Naive thymus-derived CD4-positive, alpha-beta T cell (primary cell): ENCODE measurements around the gene FCAMR. TPM values are rescaled to one million over a fixed set of nuclear protein-coding genes. Genes with fewer than 3 reads are reported as not detected.

ENCODE experiments used
- ATAC-seq: fragments of 150-1000 bp; cut with Tn5 transposase; 2 replicates; pipeline ENCODE4 v1.10.0; 2021; ENCODE audit warnings: mild to moderate bottlenecking, moderate library complexity
- CTCF ChIA-PET: fragments of 350-600 bp; sonication (Branson Sonifier 250); formaldehyde crosslinking; loops from one replicate; lab custom pipeline; 2021; ENCODE audit warnings: antibody characterized with exemption; lab: Charles Lee
- POLR2A ChIA-PET: fragments of 350-600 bp; sonication (Branson Sonifier 250); formaldehyde crosslinking; loops from one replicate; lab custom pipeline; 2021; ENCODE audit warnings: antibody characterized with exemption, inconsistent platforms; lab: Charles Lee
- DNase-seq, 9 donors: peaks; one replicate each; pipeline versions ENCODE4 v3.0.0 to v3.0.0-alpha.2; 2020 to 2022; ENCODE audit warnings: mixed read lengths in 1 of 9
- H3K27ac ChIP-seq: one replicate; pipeline ENCODE4 v1.7.0; 2013; ENCODE audit warnings: mild to moderate bottlenecking, low read depth, low read length, moderate library complexity
- H3K27me3 ChIP-seq, 2 donors: one replicate each; pipeline ENCODE4 v1.7.0; 2013; ENCODE audit warnings: low read length in 2 of 2, mild to moderate bottlenecking in 2 of 2, moderate library complexity in 2 of 2; ENCODE audit not compliant: control insufficient read depth in 2 of 2, insufficient read depth in 2 of 2
- H3K36me3 ChIP-seq, 3 experiments: 1 replicate in 2 of 3; 2 replicates in 1 of 3; pipeline ENCODE4 v1.7.0; 2013; ENCODE audit warnings: low read length in 3 of 3, mild to moderate bottlenecking in 3 of 3, moderate library complexity in 1 of 3; ENCODE audit not compliant: insufficient read depth in 3 of 3, control insufficient read depth in 2 of 3
- H3K4me1 ChIP-seq, 2 donors: one replicate each; pipeline ENCODE4 v1.7.0; 2013; ENCODE audit warnings: low read length in 2 of 2, mild to moderate bottlenecking in 2 of 2, moderate library complexity in 1 of 2; ENCODE audit not compliant: control insufficient read depth in 2 of 2, insufficient read depth in 2 of 2
- H3K4me3 ChIP-seq: 2 replicates; pipeline ENCODE4 v1.7.0; 2013; ENCODE audit warnings: mild to moderate bottlenecking, low read length
- H3K9me3 ChIP-seq, 3 experiments: 1 replicate in 2 of 3; 2 replicates in 1 of 3; pipeline ENCODE4 v1.7.0; 2013; ENCODE audit warnings: low read length in 3 of 3; ENCODE audit not compliant: control insufficient read depth in 2 of 3
- H3K27ac Mint-ChIP-seq, 9 donors: one replicate each; pipeline ENCODE4 v1.8.0; 2020 to 2022; ENCODE audit warnings: mixed read lengths in 9 of 9, mild to moderate bottlenecking in 8 of 9, moderate library complexity in 5 of 9, inconsistent platforms in 2 of 9
- H3K27me3 Mint-ChIP-seq, 5 donors: one replicate each; pipeline ENCODE4 v1.8.0; 2021 to 2022; ENCODE audit warnings: mixed read lengths in 5 of 5, mild to moderate bottlenecking in 1 of 5
- H3K36me3 Mint-ChIP-seq, 5 donors: one replicate each; pipeline ENCODE4 v1.8.0; 2020 to 2022; ENCODE audit warnings: mixed read lengths in 5 of 5, mild to moderate bottlenecking in 3 of 5, inconsistent platforms in 1 of 5
- H3K4me1 Mint-ChIP-seq, 7 donors: one replicate each; pipeline ENCODE4 v1.8.0; 2020 to 2022; ENCODE audit warnings: mixed read lengths in 7 of 7, mild to moderate bottlenecking in 3 of 7, inconsistent platforms in 1 of 7
- H3K4me3 Mint-ChIP-seq, 10 donors: one replicate each; pipeline ENCODE4 v1.8.0; 2020 to 2022; ENCODE audit warnings: mild to moderate bottlenecking in 10 of 10, mixed read lengths in 10 of 10, moderate library complexity in 6 of 10, inconsistent platforms in 2 of 10
- H3K9me3 Mint-ChIP-seq, 11 donors: one replicate each; pipeline ENCODE4 v1.8.0; 2020 to 2022; ENCODE audit warnings: mixed read lengths in 11 of 11, mild to moderate bottlenecking in 4 of 11, inconsistent platforms in 1 of 11, moderate library complexity in 1 of 11
- intact Hi-C, 2 donors: fragments of 100-400 bp; cut with micrococcal nuclease; formaldehyde crosslinking; loops; one replicate each; pipeline ENCODE4 v1.15.1; 2023
- polyA plus RNA-seq, 2 donors: library from polyadenylated mRNA; unstranded; fragments of 300-500 nt; fragmentation: Illumina TruSeq; gene quantifications; one replicate each; pipeline ENCODE4 v1.2.3, GENCODE V29; 2021
- total RNA-seq, 6 experiments: library from RNA in 5 of 6; stranded (reverse) in 5 of 6; gene quantifications; 1 replicate in 5 of 6; 2 replicates in 1 of 6; pipeline ENCODE4 v1.2.3 and lab custom pipeline; 2021 to 2026

FCAMR gene
- total and polyA plus RNA-seq, 7 experiments from 2014 or later = not detected

DNA sequence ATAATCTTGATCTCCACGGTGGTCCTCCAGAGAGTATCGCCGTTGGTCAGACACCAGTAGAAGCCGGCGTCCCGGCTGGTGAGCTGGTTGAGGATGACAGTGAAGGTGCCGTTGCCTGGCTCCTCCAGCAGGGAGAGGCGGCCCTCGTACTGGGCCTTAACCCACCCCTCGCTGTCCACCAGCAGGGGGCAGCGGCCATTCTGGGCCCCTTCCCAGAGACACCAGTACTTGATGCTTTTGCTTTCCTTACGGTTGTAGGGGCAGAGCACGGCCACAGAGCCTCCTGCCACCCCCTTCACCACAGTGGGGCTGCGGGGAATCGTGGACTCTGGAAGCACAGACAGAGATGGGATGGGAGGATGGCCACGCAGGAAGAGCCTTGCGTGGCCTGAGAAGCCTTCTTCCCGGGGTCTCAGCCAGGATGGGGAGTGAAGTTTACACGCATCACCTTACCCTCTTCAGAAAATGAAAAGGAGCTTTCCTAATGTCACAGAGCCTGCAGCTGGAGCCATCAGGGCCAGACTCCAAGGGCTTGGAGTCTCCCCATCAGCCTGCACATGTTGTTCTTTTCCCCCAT, 34.7 kb downstream of the FCAMR start:
- H3K4me3 Mint-ChIP-seq = no peak overlapping the region
- ATAC-seq (peak; percentile 68), DNase-seq (peak in 4 of 9 donors; percentile 28 to 56 (median 48))
- Histone ChIP-seq H3K9me3 (no peaks in the 10 kb centered on the region), H3K27ac (no peak overlapping the region), H3K27me3 (no peaks in the 10 kb centered on the region), H3K36me3 (no peaks in the 10 kb centered on the region), H3K4me1 (peaks cover 6 to 12% of the 10 kb centered on the region in 2 donors), H3K4me3 (no peak overlapping the region)
- H3K4me1 Mint-ChIP-seq = peaks cover 2 to 31% (median 29%) of the 10 kb centered on the region in 7 donors
- CTCF ChIA-PET = interaction anchor here (0.6 to 19.1 kb wide), 15 partner anchors 10 to 210 kb away, joined by 3 to 343 read pairs (median 5); partner anchors contain the start of gene FCMR
- POLR2A ChIA-PET = interaction anchor here (0.7 to 13.2 kb wide), 7 partner anchors 10 to 196 kb away, joined by 3 to 323 read pairs (median 3); partner anchors contain the start of gene FCMR
- no peaks in the 10 kb centered on the region for H3K36me3 Mint-ChIP-seq
- peak overlapping the region in 1 of 9 donors; percentile 12 for H3K27ac Mint-ChIP-seq
- peaks cover 0 to 8% (median 0%) of the 10 kb centered on the region in 5 donors for H3K27me3 Mint-ChIP-seq
- no peaks in the 10 kb centered on the region for H3K9me3 Mint-ChIP-seq
- intact Hi-C loops = loop anchor here (1.0 kb wide), 1 partner anchor 47 kb away; no protein-coding TSS in a partner anchor

DNA sequence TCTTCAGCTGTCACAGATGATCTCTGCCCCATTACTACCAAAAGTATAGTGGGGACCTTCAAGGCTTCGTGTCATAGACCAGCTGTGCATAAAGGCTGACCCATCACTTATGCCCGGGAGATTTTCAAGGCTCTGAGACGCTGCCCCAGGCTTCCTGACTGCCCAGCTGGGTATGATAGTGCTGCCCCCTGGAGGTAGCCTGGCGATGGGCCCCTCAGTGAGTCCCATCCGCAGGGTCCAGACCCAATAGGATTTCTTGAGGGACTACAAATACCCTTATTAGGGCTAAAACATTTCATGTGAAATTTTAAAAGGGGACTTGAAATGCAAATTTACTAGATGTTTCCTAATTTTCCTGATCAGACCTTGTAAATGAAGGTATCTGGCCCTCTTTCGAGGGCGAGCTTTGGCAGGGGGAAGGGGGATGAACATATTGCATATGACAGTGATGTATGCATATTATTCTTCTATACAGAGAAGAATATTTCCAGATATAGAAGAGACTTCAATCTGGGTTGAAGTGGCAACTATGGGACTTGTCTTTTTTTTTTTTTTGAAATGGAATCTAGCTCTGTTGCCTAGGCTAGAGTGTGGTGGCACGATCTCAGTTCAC, 36.8 kb downstream of the FCAMR start:
- Mint-ChIP-seq H3K36me3 (no peaks in the 10 kb centered on the region), H3K27me3 (peaks cover 0 to 2% (median 0%) of the 10 kb centered on the region in 5 donors), H3K4me1 (peaks cover 15 to 49% (median 43%) of the 10 kb centered on the region in 7 donors), H3K4me3 (peak overlapping the region in 4 of 10 donors; percentile 10 to 45 (median 23)), H3K9me3 (no peaks in the 10 kb centered on the region), H3K27ac (peak overlapping the region in 7 of 9 donors; percentile 23 to 89 (median 80))
- ChIA-PET POLR2A (interaction anchor here (0.6 to 13.2 kb wide), 7 partner anchors 16 to 130 kb away, joined by 3 to 323 read pairs (median 4); partner anchors contain the start of gene FCMR), CTCF (interaction anchor here (0.6 to 19.1 kb wide), 27 partner anchors 8 to 222 kb away, joined by 3 to 343 read pairs (median 5); partner anchors contain the start of genes FCMR and IL20)
- H3K4me1 ChIP-seq = peaks cover 17 to 21% of the 10 kb centered on the region in 2 donors
- no peak overlapping the region for H3K4me3 ChIP-seq
- no peaks in the 10 kb centered on the region for H3K27me3 ChIP-seq
- peak; percentile 56 to 82 (median 64) for DNase-seq
- H3K36me3 ChIP-seq = no peaks in the 10 kb centered on the region
- intact Hi-C loops = loop anchor here (1.0 to 2.0 kb wide), 8 partner anchors 10 to 207 kb away; partner anchors contain the start of gene IL20 (in 2 of the 2)
- peak; percentile 80 for ATAC-seq
- H3K9me3 ChIP-seq = no peaks in the 10 kb centered on the region
- H3K27ac ChIP-seq = no peak overlapping the region

GRCh38 chr1:206932177-206932576, 38.1 kb downstream of the FCAMR start:
- Mint-ChIP-seq H3K9me3 (no peaks in the 10 kb centered on the region), H3K27me3 (peaks cover 0 to 2% (median 0%) of the 10 kb centered on the region in 5 donors), H3K4me1 (peaks cover 25 to 61% (median 53%) of the 10 kb centered on the region in 7 donors), H3K27ac (peak overlapping the region in 8 of 9 donors; percentile 56 to 92 (median 86)), H3K36me3 (no peaks in the 10 kb centered on the region), H3K4me3 (no peak overlapping the region)
- ChIA-PET POLR2A (interaction anchor here (0.9 to 13.2 kb wide), 7 partner anchors 15 to 167 kb away, joined by 3 to 323 read pairs (median 3); partner anchors contain the start of gene FCMR), CTCF (interaction anchor here (0.6 to 19.1 kb wide), 17 partner anchors 10 to 206 kb away, joined by 3 to 343 read pairs (median 5); partner anchors contain the start of gene FCMR)
- DNase-seq (no peak), ATAC-seq (no peak)
- intact Hi-C loops = loop anchor here in 1 of 2 donors (2.0 kb wide), 1 partner anchor 75 kb away; no protein-coding TSS in a partner anchor
- Histone ChIP-seq H3K4me1 (peaks cover 17 to 29% of the 10 kb centered on the region in 2 donors), H3K27me3 (no peaks in the 10 kb centered on the region), H3K36me3 (no peaks in the 10 kb centered on the region), H3K4me3 (no peak overlapping the region), H3K27ac (no peak overlapping the region), H3K9me3 (no peaks in the 10 kb centered on the region)

DNA sequence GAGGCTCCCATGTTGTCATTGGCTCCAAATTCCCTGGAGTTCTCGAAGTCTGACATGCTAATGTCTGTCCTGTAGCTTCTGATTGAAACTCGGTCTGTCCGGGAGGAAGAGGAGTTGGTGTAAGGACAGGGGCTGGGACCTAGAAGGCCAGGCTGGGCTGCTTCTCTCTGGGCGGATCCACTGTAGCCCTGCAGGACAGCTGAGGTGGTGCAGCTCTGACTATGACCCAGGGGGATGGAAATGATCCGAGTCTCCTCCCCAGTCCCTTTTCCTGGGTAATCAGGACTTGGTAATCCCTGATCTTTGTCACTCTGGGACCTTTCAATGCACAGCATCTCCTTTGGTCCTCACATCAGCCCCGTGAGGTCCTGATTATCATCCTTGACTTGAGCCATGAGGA, 38.6 kb downstream of the FCAMR start:
- Mint-ChIP-seq H3K4me1 (peaks cover 25 to 64% (median 53%) of the 10 kb centered on the region in 7 donors), H3K27me3 (peaks cover 0 to 2% (median 0%) of the 10 kb centered on the region in 5 donors), H3K27ac (peak overlapping the region in 7 of 9 donors; percentile 62 to 94 (median 89)), H3K36me3 (no peaks in the 10 kb centered on the region), H3K4me3 (peak overlapping the region in 1 of 10 donors; percentile 57), H3K9me3 (no peaks in the 10 kb centered on the region)
- Histone ChIP-seq H3K4me3 (no peak overlapping the region), H3K4me1 (peaks cover 17 to 32% of the 10 kb centered on the region in 2 donors), H3K9me3 (no peaks in the 10 kb centered on the region), H3K27me3 (no peaks in the 10 kb centered on the region), H3K27ac (no peak overlapping the region), H3K36me3 (no peaks in the 10 kb centered on the region)
- CTCF ChIA-PET = interaction anchor here (0.6 to 19.1 kb wide), 15 partner anchors 11 to 206 kb away, joined by 3 to 343 read pairs (median 5); partner anchors contain the start of gene FCMR
- DNase-seq = no peak
- POLR2A ChIA-PET = interaction anchor here (0.9 to 13.2 kb wide), 7 partner anchors 14 to 166 kb away, joined by 3 to 323 read pairs (median 3); partner anchors contain the start of genes FCMR and IL20
- ATAC-seq = no peak
- intact Hi-C loops = loop anchor here in 1 of 2 donors (2.0 kb wide), 1 partner anchor 75 kb away; no protein-coding TSS in a partner anchor

DNA sequence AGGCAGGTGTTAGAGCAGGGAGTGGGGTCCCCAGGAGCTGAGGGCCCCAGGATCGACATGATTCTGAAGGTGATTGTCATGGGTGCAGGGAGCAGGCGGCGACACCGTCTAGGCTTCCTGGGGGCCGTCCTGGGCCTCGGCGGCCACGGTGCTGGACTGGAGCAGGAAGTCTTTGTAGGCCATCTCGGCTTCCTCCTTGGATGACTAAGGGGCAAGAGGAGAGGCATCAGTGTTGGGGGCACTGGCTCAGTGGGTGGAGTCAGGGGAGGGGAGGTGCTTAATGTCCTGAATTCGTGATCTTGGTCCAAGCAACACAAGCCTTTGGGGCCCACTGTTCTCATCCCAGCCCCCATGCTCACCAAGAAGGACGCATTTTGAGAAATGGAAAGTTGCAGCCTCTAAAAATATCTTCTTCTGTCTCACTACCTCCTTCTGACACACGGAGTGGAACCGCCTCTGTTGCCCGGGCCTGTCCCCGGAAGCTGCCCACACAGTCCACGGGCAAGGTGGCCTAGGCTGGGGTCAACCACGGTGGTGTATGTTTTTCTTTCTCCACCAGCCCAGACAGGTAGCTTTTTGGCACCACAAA, 40.0 kb downstream of the FCAMR start:
- ChIA-PET POLR2A (interaction anchor here (0.8 to 13.2 kb wide), 5 partner anchors 13 to 246 kb away, joined by 3 to 323 read pairs (median 3); partner anchors contain the start of gene FCMR), CTCF (interaction anchor here (0.9 to 19.1 kb wide), 8 partner anchors 13 to 195 kb away, joined by 3 to 343 read pairs (median 4); partner anchors contain the start of genes FCMR and IL20)
- Histone ChIP-seq H3K27ac (peak overlapping the region; percentile 19), H3K36me3 (no peaks in the 10 kb centered on the region), H3K4me3 (no peak overlapping the region), H3K27me3 (no peaks in the 10 kb centered on the region), H3K9me3 (no peaks in the 10 kb centered on the region), H3K4me1 (peaks cover 21 to 36% of the 10 kb centered on the region in 2 donors)
- H3K4me3 Mint-ChIP-seq = peak overlapping the region in 9 of 10 donors; percentile 23 to 57 (median 51)
- intact Hi-C loops = no loop called here
- no peaks in the 10 kb centered on the region for H3K9me3 Mint-ChIP-seq
- peak overlapping the region; percentile 58 to 94 (median 88) for H3K27ac Mint-ChIP-seq
- H3K27me3 Mint-ChIP-seq = no peaks in the 10 kb centered on the region
- H3K4me1 Mint-ChIP-seq = peaks cover 25 to 71% (median 58%) of the 10 kb centered on the region in 7 donors
- peak; percentile 57 for ATAC-seq
- DNase-seq = no peak
- no peaks in the 10 kb centered on the region for H3K36me3 Mint-ChIP-seq
